Thoracic aorta (tissue), 2 donors: ENCODE data around the gene HIRIP3. TPM values are rescaled to one million over a fixed set of nuclear protein-coding genes. Genes with fewer than 3 reads are reported as not detected.
A peak's percentile ranks its signal among the peaks of the same experiment; 100 is the strongest.

Source experiments
- ATAC-seq: fragments of 150-250 bp; one replicate; pipeline ENCODE4 v1.8.0; 2017; ENCODE audit warnings: low read depth; ENCODE audit not compliant: insufficient number of reproducible peaks, low FRiP score
- DNase-seq: peaks from one replicate; pipeline ENCODE4 v3.0.0-alpha.2; 2020; ENCODE audit warnings: low spot score
- H3K27ac ChIP-seq, 2 donors: fragments of 200-600 bp; sonication (generic); 1 replicate in 1 of 2; 2 replicates in 1 of 2; pipeline ENCODE4 v1.5.1; 2016; ENCODE audit warnings: mild to moderate bottlenecking in 2 of 2, moderate library complexity in 2 of 2
- H3K27me3 ChIP-seq: fragments of 200-600 bp; sonication (generic); replicated peaks from 2 replicates; pipeline ENCODE4 v1.6.0; 2016; ENCODE audit warnings: mild to moderate bottlenecking; ENCODE audit not compliant: insufficient read depth
- H3K36me3 ChIP-seq: fragments of 200-600 bp; sonication (generic); one replicate; pipeline ENCODE4 v1.5.1; 2016
- H3K4me1 ChIP-seq, 2 donors: fragments of 200-600 bp; sonication (generic); 1 replicate in 1 of 2; 2 replicates in 1 of 2; pipeline versions ENCODE4 v1.5.1 to v1.6.0; 2016; ENCODE audit warnings: low read depth in 2 of 2, mild to moderate bottlenecking in 1 of 2; ENCODE audit not compliant: control insufficient read depth in 1 of 2
- H3K4me3 ChIP-seq: fragments of 200-600 bp; sonication (generic); 2 replicates; pipeline ENCODE4 v1.5.1; 2016; ENCODE audit warnings: mild to moderate bottlenecking
- H3K9me3 ChIP-seq: fragments of 200-600 bp; sonication (generic); 2 replicates; pipeline ENCODE4 v1.5.1; 2016
- total RNA-seq, 2 donors: library from RNA; depleted of rRNA; stranded (reverse); fragments of >200 nt; gene quantifications; one replicate each; pipeline versions ENCODE4 v1.1.0 to v1.2.3, GENCODE V29; 2016
- TF ChIP-seq, protein P1 (sequence below): fragments of 200-600 bp; sonication (generic); IDR thresholded peaks from one replicate; pipeline ENCODE4 v1.5.1; 2019; ENCODE audit warnings: antibody characterized with exemption

Gene HIRIP3
- total RNA-seq, 2 donors from 2014 or later: 6.1 to 17.7 TPM

DNA sequence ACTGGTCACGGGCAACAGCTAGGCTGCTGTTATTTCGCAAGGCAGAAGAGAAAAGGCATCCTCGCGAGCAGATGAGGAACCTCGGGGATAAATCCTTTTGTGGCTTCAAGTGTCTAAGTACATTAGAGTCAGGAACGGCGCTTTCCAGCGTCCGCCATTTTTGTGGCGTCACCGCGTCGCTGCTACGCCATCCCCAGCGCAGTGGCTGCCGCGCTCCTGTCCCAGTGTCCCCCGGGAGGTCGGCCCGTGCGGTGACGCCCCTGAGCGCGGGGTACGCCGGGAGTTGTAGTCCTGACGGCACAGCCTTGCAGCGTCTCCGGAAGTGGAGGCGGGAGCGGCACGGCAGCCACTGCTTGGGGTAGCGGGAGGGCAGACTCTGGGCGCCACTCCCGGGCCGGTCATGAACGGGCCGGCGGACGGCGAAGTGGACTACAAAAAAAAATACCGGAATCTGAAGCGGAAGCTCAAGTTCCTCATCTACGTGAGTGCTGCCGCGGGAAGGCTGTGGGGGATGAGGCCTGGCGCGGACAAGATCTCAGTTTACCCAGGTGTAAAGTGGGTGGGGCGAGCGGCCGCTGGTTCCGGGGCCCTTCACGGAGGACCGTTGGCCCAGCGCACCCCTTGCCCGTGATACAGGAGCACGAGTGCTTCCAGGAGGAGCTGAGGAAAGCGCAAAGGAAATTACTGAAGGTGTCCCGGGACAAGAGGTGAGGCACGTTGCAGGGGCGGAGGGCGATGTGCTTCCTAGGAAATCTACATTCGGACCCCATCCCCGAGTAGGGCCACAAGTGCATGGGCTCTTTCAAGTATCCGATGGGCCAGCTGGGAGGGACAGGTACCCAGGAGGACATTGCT, 721 bp upstream of the HIRIP3 start, which contains the start of gene INO80E:
Gene INO80E (plus strand): TSS at position 331 of the 855 bp plus-strand sequence. CDS start 70 bp downstream, at position 401.
- DNase-seq (peak; percentile 92), ATAC-seq (peak; percentile 82)
- H3K27me3 ChIP-seq: no peaks in the 10 kb centered on the region
- H3K4me1 ChIP-seq: peaks cover 12 to 20% of the 10 kb centered on the region in 2 donors
- H3K4me3 ChIP-seq: peak within 1 kb of the TSS; percentile 86
- H3K36me3 ChIP-seq: peaks cover 14% of the 10 kb centered on the region
- H3K9me3 ChIP-seq: no peaks in the 10 kb centered on the region
- TF ChIP-seq, protein P1, sequence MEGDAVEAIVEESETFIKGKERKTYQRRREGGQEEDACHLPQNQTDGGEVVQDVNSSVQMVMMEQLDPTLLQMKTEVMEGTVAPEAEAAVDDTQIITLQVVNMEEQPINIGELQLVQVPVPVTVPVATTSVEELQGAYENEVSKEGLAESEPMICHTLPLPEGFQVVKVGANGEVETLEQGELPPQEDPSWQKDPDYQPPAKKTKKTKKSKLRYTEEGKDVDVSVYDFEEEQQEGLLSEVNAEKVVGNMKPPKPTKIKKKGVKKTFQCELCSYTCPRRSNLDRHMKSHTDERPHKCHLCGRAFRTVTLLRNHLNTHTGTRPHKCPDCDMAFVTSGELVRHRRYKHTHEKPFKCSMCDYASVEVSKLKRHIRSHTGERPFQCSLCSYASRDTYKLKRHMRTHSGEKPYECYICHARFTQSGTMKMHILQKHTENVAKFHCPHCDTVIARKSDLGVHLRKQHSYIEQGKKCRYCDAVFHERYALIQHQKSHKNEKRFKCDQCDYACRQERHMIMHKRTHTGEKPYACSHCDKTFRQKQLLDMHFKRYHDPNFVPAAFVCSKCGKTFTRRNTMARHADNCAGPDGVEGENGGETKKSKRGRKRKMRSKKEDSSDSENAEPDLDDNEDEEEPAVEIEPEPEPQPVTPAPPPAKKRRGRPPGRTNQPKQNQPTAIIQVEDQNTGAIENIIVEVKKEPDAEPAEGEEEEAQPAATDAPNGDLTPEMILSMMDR: no peak
- peak within 1 kb of the TSS; percentile 89 to 96 for H3K27ac ChIP-seq

DNA sequence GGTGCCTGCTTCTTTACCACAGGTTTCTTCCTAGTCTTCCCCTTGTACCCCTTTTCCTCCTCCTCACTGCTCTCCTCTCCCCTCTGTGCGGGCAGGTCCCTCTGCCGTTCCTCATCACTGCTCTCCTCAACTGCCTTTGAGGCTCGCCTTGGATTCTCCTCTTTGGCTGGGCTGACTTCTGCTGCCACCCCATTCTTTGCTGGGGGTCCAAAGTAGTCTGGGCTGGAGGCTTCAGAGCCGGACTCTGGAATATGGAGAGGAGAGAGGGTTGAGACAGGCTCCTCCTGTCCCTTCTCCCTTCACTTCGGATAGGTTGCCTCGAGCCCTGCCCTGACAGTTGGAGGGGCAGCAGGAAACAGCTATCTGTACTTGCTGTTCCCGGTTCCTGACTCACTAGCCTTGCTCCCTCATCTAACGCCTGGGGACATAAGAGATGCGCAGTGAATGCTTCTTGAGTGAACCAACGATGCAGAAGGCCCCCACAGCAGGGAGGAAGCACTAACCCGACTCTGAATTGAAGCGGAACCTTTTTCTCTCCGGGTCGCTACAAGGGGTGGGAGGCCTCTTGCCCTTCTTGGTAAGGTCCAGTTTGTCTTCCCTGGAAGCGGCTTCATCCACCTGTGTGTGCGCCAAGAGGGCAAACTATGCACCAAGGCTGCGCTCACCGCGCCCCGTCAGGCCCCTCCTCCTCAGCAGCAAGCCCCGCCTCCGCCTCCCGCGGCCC, 655 bp downstream of the HIRIP3 start:
- H3K4me3 ChIP-seq: peak overlapping the region; percentile 86
- H3K27me3 ChIP-seq: no peaks in the 10 kb centered on the region
- peaks cover 16% of the 10 kb centered on the region for H3K36me3 ChIP-seq
- no peak for ATAC-seq
- TF ChIP-seq, protein P1: no peak
- H3K9me3 ChIP-seq: no peaks in the 10 kb centered on the region
- peak overlapping the region; percentile 89 to 96 for H3K27ac ChIP-seq
- peaks cover 12 to 20% of the 10 kb centered on the region in 2 donors for H3K4me1 ChIP-seq
- DNase-seq: no peak

DNA sequence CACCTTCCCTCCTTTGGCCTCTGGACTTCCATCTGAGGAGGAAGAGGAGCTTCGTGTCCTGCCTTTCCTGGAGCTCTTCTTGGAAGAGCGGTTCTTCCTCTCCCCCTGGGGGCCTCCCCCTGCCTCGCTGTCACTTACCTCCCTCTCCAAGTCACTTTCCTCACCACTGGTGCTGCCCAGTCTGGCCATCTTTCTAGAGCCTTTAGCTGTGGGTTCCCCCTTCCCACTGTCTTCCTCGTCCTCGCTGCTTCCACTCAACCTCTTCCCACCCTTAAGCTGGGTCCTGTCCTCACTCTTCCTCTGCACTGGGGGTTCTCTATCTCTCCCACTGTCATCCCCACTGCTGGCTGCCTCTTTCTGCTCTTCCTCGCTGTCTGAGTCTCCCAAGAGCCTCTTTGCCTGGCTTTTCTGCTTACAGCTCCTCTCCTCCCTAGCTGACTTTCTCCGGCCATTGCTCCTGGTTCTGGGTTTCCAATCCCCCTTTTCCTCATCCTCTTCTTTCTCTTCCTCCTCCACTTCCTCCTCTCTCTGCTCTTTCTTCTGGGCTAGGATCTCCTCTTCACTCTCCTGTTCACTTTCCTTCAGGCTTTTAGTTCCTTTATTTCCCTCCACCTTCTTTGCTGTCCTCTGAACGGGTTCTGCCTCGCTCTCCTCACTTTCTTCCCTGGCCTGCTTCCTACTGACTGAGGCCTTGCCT, 1.4 kb downstream of the HIRIP3 start:
- peak overlapping the region in 1 of 2 donors; percentile 89 for H3K27ac ChIP-seq
- peak overlapping the region; percentile 86 for H3K4me3 ChIP-seq
- DNase-seq (no peak), ATAC-seq (no peak)
- H3K27me3 ChIP-seq: no peaks in the 10 kb centered on the region
- TF ChIP-seq, protein P1: no peak
- H3K36me3 ChIP-seq: peaks cover 22% of the 10 kb centered on the region
- H3K9me3 ChIP-seq: no peaks in the 10 kb centered on the region
- H3K4me1 ChIP-seq: peaks cover 12 to 20% of the 10 kb centered on the region in 2 donors

DNA sequence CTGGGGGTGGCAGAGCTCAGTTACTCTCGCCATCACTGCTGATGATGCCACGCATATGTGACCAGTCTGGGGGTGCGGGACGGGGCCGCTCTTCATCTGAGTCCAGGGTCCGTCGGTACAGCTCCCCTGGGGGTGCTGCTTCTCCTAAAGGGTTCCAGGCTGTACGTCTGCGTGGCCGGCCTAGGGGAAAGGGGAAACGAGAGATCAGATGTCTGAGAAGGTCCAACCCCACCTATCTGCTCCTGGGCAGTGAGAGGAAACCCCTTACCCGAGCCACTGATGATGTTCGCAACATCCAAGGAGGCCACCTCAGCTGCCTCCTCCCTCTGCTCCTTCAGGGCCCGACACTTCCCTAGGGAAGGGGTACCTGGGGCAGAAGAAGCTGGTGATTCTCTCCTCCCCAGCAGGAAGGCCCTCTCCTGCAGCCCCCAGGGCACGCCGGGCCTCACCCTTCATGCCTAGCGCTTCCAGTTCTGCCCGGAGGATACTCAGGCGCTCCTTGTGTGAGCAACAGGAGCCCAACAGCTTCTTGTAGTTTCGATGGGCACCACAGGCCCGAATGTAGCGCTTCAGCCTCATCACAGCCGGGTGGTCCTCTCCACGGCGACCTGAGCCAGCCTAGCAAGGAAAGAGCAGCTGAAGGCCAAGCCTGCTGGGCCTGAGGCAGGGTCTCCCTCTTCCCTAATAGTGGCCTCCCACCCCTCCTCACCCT, 2.1 kb downstream of the HIRIP3 start:
- H3K4me3 ChIP-seq: no peak overlapping the region
- H3K36me3 ChIP-seq: peaks cover 26% of the 10 kb centered on the region
- H3K4me1 ChIP-seq: peaks cover 12 to 20% of the 10 kb centered on the region in 2 donors
- no peak overlapping the region for H3K27ac ChIP-seq
- no peaks in the 10 kb centered on the region for H3K9me3 ChIP-seq
- DNase-seq (no peak), ATAC-seq (no peak)
- TF ChIP-seq, protein P1: no peak
- no peaks in the 10 kb centered on the region for H3K27me3 ChIP-seq
